HK-2 (cell line): ENCODE measurements around the gene MCCC2.
"Not testable (repeated sequence)": the region's sequence is repeated elsewhere in the genome, so short reads cannot be mapped to it uniquely, and the experiment has no call there.

Experiments used
- DNase-seq: peaks from one replicate; pipeline ENCODE4 v3.0.0-alpha.2; 2018; ENCODE audit not compliant: unreplicated experiment

MCCC2 gene

GRCh38 chr5:71586941-71587765, at the start of gene MCCC2:
TSS of gene MCCC2 (plus strand) at chr5:71587340. CDS start at chr5:71587426, 86 bp downstream.
- peak; percentile 95 for DNase-seq

- no peak for DNase-seq
Observed at GRCh38 chr5:71537687-71538086, 49.5 kb upstream of the MCCC2 start.

- DNase-seq: not testable (repeated sequence)
Observed at GRCh38 chr5:71550885-71551284, 36.3 kb upstream of the MCCC2 start.

GRCh38 chr5:71551582-71551981, 35.6 kb upstream of the MCCC2 start:
- DNase-seq: not testable (repeated sequence)

- not testable (repeated sequence) for DNase-seq
Observed at GRCh38 chr5:71552026-71552749, 35.0 kb upstream of the MCCC2 start.

- DNase-seq: no peak
Observed at GRCh38 chr5:71563161-71563560, 24.0 kb upstream of the MCCC2 start.

- DNase-seq: no peak
Observed at GRCh38 chr5:71564895-71565294, 22.2 kb upstream of the MCCC2 start.

- DNase-seq: no peak
Observed at GRCh38 chr5:71569748-71570509, 17.2 kb upstream of the MCCC2 start.

GRCh38 chr5:71571811-71572210, 15.3 kb upstream of the MCCC2 start:
- DNase-seq: not testable (repeated sequence)

GRCh38 chr5:71573591-71573990, 13.5 kb upstream of the MCCC2 start:
- DNase-seq: no peak

GRCh38 chr5:71575588-71575987, 11.6 kb upstream of the MCCC2 start:
- not testable (repeated sequence) for DNase-seq

GRCh38 chr5:71576241-71576640, 10.9 kb upstream of the MCCC2 start:
- DNase-seq: peak; percentile 9

GRCh38 chr5:71577839-71578238, 9.3 kb upstream of the MCCC2 start:
- not testable (repeated sequence) for DNase-seq

- DNase-seq: no peak
Observed at GRCh38 chr5:71582945-71583584, 4.1 kb upstream of the MCCC2 start.

- no peak for DNase-seq
Observed at GRCh38 chr5:71586052-71586940, 844 bp upstream of the MCCC2 start.

- no peak for DNase-seq
Observed at GRCh38 chr5:71587766-71588532, 809 bp downstream of the MCCC2 start.

- no peak for DNase-seq
Observed at GRCh38 chr5:71588533-71588885, 1.4 kb downstream of the MCCC2 start.

- DNase-seq: no peak
Observed at GRCh38 chr5:71589903-71590302, 2.8 kb downstream of the MCCC2 start.

- DNase-seq: no peak
Observed at GRCh38 chr5:71591100-71591499, 4.0 kb downstream of the MCCC2 start.

GRCh38 chr5:71596169-71596568, 9.0 kb downstream of the MCCC2 start:
- no peak for DNase-seq
